GM19463 (cell line): Measurements from ENCODE around the gene USP17L17.
"Not testable (repeated sequence)": the region's sequence is repeated elsewhere in the genome, so short reads cannot be mapped to it uniquely, and the experiment has no call there.

Source experiments
- ATAC-seq: cut with Tn5 transposase; IDR thresholded peaks from one replicate; pipeline ENCODE4 v1.9.1; 2021; ENCODE audit warnings: mild to moderate bottlenecking, moderate library complexity; ENCODE audit not compliant: unreplicated experiment

The USP17L17 gene, protein sequence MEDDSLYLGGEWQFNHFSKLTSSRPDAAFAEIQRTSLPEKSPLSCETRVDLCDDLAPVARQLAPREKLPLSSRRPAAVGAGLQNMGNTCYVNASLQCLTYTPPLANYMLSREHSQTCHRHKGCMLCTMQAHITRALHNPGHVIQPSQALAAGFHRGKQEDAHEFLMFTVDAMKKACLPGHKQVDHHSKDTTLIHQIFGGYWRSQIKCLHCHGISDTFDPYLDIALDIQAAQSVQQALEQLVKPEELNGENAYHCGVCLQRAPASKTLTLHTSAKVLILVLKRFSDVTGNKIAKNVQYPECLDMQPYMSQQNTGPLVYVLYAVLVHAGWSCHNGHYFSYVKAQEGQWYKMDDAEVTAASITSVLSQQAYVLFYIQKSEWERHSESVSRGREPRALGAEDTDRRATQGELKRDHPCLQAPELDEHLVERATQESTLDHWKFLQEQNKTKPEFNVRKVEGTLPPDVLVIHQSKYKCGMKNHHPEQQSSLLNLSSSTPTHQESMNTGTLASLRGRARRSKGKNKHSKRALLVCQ

DNA sequence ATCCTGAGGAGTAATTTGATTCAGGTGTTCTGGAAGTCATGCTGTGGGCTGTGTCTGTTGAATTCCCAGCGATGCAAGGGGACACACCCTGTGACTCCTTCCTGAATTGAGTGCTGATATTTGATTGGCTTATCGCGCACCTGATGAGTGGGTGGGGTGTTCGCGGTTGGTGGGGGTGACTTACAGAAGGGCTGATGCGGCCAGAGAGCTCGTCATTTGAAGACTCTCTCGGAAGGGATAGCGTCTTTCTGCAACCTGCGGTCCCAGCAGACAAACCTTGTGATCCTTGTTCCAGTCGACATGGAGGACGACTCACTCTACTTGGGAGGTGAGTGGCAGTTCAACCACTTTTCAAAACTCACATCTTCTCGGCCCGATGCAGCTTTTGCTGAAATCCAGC is at the start of gene USP17L17:
Gene USP17L17 (plus strand): TSS at position 301 of the 400 bp plus-strand sequence. CDS start 0 bp downstream, at position 301.
- ATAC-seq, result not testable (repeated sequence)

DNA sequence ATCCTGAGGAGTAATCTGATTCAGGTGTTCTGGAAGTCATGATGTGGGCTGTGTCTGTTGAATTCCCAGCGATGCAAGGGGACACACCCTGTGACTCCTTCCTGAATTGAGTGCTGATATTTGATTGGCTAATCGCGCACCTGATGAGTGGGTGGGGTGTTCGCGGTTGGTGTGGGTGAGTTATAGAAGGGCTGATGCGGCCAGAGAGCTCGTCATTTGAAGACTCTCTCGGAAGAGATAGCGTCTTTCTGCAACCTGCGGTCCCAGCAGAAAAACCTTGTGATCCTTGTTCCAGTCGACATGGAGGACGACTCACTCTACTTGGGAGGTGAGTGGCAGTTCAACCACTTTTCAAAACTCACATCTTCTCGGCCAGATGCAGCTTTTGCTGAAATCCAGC is 33.3 kb upstream of the USP17L17 start, which contains the start of gene USP17L10:
Gene USP17L10 (plus strand): TSS at position 301 of the 400 bp plus-strand sequence. CDS start 0 bp downstream, at position 301.
- not testable (repeated sequence) for ATAC-seq

DNA sequence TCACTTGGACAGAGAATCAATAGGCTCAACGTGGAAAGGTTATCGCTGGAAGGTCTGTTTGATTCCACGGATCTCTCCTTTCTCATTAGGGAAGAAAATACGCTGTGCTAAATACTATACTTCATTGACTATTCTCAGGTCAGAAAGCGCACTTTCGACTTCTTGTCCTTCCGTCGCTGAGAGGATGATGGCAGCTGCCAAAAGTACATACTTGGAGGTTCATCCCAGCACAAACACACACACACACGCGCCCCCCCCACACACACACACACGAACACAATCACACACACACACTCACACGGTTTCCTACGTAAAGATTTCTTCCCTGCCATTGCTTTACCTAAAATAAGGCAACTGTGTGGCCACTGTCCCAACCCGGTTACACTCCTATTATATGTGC is 29.0 kb upstream of the USP17L17 start:
- ATAC-seq, result not testable (repeated sequence)

DNA sequence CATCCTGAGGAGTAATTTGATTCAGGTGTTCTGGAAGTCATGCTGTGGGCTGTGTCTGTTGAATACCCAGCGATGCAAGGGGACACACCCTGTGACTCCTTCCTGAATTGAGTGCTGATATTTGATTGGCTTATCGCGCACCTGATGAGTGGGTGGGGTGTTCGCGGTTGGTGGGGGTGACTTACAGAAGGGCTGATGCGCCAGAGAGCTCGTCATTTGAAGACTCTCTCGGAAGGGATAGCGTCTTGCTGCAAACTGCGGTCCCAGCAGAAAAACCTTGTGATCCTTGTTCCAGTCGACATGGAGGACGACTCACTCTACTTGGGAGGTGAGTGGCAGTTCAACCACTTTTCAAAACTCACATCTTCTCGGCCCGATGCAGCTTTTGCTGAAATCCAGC is 28.6 kb upstream of the USP17L17 start, which contains the start of gene USP17L11:
Gene USP17L11 (plus strand): TSS at position 301 of the 400 bp plus-strand sequence. CDS start 0 bp downstream, at position 301.
- not testable (repeated sequence) for ATAC-seq

DNA sequence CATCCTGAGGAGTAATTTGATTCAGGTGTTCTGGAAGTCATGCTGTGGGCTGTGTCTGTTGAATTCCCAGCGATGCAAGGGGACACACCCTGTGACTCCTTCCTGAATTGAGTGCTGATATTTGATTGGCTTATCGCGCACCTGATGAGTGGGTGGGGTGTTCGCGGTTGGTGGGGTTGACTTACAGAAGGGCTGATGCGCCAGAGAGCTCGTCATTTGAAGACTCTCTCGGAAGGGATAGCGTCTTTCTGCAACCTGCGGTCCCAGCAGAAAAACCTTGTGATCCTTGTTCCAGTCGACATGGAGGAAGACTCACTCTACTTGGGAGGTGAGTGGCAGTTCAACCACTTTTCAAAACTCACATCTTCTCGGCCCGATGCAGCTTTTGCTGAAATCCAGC is 23.8 kb upstream of the USP17L17 start, which contains the start of gene USP17L12:
Gene USP17L12 (plus strand): TSS at position 301 of the 400 bp plus-strand sequence. CDS start 0 bp downstream, at position 301.
- ATAC-seq, result not testable (repeated sequence)

DNA sequence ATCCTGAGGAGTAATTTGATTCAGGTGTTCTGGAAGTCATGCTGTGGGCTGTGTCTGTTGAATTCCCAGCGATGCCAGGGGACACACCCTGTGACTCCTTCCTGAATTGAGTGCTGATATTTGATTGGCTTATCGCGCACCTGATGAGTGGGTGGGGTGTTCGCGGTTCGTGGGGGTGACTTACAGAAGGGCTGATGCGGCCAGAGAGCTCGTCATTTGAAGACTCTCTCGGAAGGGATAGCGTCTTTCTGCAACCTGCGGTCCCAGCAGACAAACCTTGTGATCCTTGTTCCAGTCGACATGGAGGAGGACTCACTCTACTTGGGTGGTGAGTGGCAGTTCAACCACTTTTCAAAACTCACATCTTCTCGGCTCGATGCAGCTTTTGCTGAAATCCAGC is 19.1 kb upstream of the USP17L17 start, which contains the start of gene USP17L13:
Gene USP17L13 (plus strand): TSS at position 301 of the 400 bp plus-strand sequence. CDS start 0 bp downstream, at position 301.
- not testable (repeated sequence) for ATAC-seq

GRCh38 chr4:9230249-9230648 is 13.4 kb upstream of the USP17L17 start:
- not testable (repeated sequence) for ATAC-seq

GRCh38 chr4:9234085-9234484 is 9.6 kb upstream of the USP17L17 start, which contains the start of gene USP17L15:
Gene USP17L15, plus strand, starts transcription at chr4:9234385. Its CDS starts 0 bp downstream, at chr4:9234385.
- ATAC-seq, result not testable (repeated sequence)

DNA sequence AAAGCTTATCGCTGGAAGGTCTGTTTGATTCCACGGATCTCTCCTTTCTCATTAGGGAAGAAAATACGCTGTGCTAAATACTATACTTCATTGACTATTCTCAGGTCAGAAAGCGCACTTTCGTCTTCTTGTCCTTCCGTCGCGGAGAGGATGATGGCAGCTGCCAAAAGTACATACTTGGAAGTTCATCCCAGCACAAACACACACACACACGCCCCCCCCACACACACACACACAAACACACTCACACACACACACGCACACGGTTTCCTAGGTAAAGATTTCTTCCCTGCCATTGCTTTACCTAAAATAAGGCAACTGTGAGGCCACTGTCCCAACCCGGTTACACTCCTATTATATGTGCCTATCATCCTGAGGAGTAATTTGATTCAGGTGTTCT is 5.2 kb upstream of the USP17L17 start:
- not testable (repeated sequence) for ATAC-seq

GRCh38 chr4:9247953-9248680 is 4.4 kb downstream of the USP17L17 start, which contains the start of gene USP17L18:
Gene USP17L18, plus strand, starts transcription at chr4:9248630. Its CDS starts 0 bp downstream, at chr4:9248630.
- not testable (repeated sequence) for ATAC-seq

DNA sequence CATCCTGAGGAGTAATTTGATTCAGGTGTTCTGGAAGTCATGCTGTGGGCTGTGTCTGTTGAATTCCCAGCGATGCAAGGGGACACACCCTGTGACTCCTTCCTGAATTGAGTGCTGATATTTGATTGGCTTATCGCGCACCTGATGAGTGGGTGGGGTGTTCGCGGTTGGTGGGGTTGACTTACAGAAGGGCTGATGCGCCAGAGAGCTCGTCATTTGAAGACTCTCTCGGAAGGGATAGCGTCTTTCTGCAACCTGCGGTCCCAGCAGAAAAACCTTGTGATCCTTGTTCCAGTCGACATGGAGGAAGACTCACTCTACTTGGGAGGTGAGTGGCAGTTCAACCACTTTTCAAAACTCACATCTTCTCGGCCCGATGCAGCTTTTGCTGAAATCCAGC is 9.4 kb downstream of the USP17L17 start, which contains the start of gene USP17L19:
Gene USP17L19 (plus strand): TSS at position 301 of the 400 bp plus-strand sequence. CDS start 0 bp downstream, at position 301.
- ATAC-seq, result not testable (repeated sequence)

DNA sequence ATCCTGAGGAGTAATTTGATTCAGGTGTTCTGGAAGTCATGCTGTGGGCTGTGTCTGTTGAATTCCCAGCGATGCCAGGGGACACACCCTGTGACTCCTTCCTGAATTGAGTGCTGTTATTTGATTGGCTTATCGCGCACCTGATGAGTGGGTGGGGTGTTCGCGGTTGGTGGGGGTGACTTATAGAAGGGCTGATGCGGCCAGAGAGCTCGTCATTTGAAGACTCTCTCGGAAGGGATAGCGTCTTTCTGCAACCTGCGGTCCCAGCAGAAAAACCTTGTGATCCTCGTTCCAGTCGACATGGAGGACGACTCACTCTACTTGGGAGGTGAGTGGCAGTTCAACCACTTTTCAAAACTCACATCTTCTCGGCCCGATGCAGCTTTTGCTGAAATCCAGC is 14.1 kb downstream of the USP17L17 start, which contains the start of gene USP17L20:
Gene USP17L20 (plus strand): TSS at position 301 of the 400 bp plus-strand sequence. CDS start 0 bp downstream, at position 301.
- ATAC-seq, result not testable (repeated sequence)

DNA sequence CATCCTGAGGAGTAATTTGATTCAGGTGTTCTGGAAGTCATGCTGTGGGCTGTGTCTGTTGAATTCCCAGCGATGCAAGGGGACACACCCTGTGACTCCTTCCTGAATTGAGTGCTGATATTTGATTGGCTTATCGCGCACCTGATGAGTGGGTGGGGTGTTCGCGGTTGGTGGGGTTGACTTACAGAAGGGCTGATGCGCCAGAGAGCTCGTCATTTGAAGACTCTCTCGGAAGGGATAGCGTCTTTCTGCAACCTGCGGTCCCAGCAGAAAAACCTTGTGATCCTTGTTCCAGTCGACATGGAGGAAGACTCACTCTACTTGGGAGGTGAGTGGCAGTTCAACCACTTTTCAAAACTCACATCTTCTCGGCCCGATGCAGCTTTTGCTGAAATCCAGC is 18.9 kb downstream of the USP17L17 start, which contains the start of gene USP17L21:
Gene USP17L21 (plus strand): TSS at position 301 of the 400 bp plus-strand sequence. CDS start 0 bp downstream, at position 301.
- ATAC-seq, result not testable (repeated sequence)

- not testable (repeated sequence) for ATAC-seq
Observed at GRCh38 chr4:9267319-9267718, 23.6 kb downstream of the USP17L17 start, which contains the start of gene USP17L22. Gene USP17L22, plus strand, starts transcription at chr4:9267619. Its CDS starts 0 bp downstream, at chr4:9267619.

GRCh38 chr4:9271719-9272118 is 28.0 kb downstream of the USP17L17 start:
- not testable (repeated sequence) for ATAC-seq
